Frontal cortex (tissue), 4 donors: Measurements from ENCODE around the gene FAM163B. TPM values are rescaled to one million over a fixed set of nuclear protein-coding genes. Genes with fewer than 3 reads are reported as not detected.

Experiments used
- DNase-seq, 2 donors: peaks; one replicate each; pipeline ENCODE4 v3.0.0; 2012; ENCODE audit warnings: low spot score in 2 of 2
- FAIRE-seq: peaks from 2 replicates; lab custom pipeline; 2012; peaks lifted over from hg19 to GRCh38; lab: Jason Lieb, UNC
- total RNA-seq: library from RNA; depleted of rRNA; stranded (reverse); fragments of >200 nt; gene quantifications from one replicate; pipeline ENCODE4 v1.2.3, GENCODE V29; 2014
- donor health status: control.
- donor health status: control.
- donor health status: control.

FAM163B gene
- total RNA-seq, 1 donor from 2014 or later, result 12.6 TPM

GRCh38 chr9:133536536-133536935 lies 72.7 kb downstream of the FAM163B start:
- FAIRE-seq (no peak), DNase-seq (peak in 1 of 2 donors; percentile 30)

- FAIRE-seq (no peak), DNase-seq (no peak)
Measured at GRCh38 chr9:133536080-133536479, 73.1 kb downstream of the FAM163B start.

GRCh38 chr9:133535306-133535877 lies 73.8 kb downstream of the FAM163B start:
- DNase-seq (no peak), FAIRE-seq (no peak)

GRCh38 chr9:133534346-133535291 lies 74.6 kb downstream of the FAM163B start, which contains the start of gene ADAMTSL2:
ADAMTSL2 (plus strand) TSS chr9:133534704; CDS start chr9:133536713, 2,009 bp downstream.
- no peak for FAIRE-seq

GRCh38 chr9:133533857-133534256 lies 75.3 kb downstream of the FAM163B start:
- DNase-seq (peak in 1 of 2 donors; percentile 26), FAIRE-seq (no peak)

More at GRCh38 chr9:133534346-133535291, 74.6 kb downstream of the FAM163B start, which contains the start of gene ADAMTSL2:
- DNase-seq, result peak; percentile 80 to 83

GRCh38 chr9:133532937-133533668 lies 76.1 kb downstream of the FAM163B start:
- FAIRE-seq, result no peak
- DNase-seq, result peak in 1 of 2 donors; percentile 63

- DNase-seq (no peak), FAIRE-seq (no peak)
Measured at GRCh38 chr9:133531293-133531692, 77.9 kb downstream of the FAM163B start.

- FAIRE-seq (no peak), DNase-seq (no peak)
Measured at GRCh38 chr9:133529874-133530273, 79.3 kb downstream of the FAM163B start.

- FAIRE-seq, result no peak
Measured at GRCh38 chr9:133529457-133529856, 79.7 kb downstream of the FAM163B start.

GRCh38 chr9:133528876-133529241 lies 80.3 kb downstream of the FAM163B start:
- DNase-seq (no peak), FAIRE-seq (no peak)

More at GRCh38 chr9:133529457-133529856, 79.7 kb downstream of the FAM163B start:
- DNase-seq, result no peak

GRCh38 chr9:133528001-133528875 lies 81.0 kb downstream of the FAM163B start:
- FAIRE-seq (no peak), DNase-seq (no peak)

GRCh38 chr9:133527444-133527920 lies 81.7 kb downstream of the FAM163B start:
- no peak for DNase-seq

More at GRCh38 chr9:133527444-133527920, 81.7 kb downstream of the FAM163B start:
- no peak for FAIRE-seq

Other genes starting within 250 kb of the FAM163B start
- gene SURF4, start 233.3 kb downstream of the FAM163B start, total RNA-seq, result 91.3 TPM
- gene STKLD1, start 233.0 kb downstream of the FAM163B start, total RNA-seq, result 1.2 TPM
- gene REXO4, start 191.4 kb downstream of the FAM163B start, total RNA-seq, result 13.5 TPM
- gene ADAMTS13, start 187.0 kb downstream of the FAM163B start, total RNA-seq, result 2.0 TPM
- 22.8 TPM for gene CACFD1, start 149.4 kb downstream of the FAM163B start, total RNA-seq
- 12.6 TPM for gene SLC2A6, start 130.3 kb downstream of the FAM163B start, total RNA-seq
- not detected for gene MYMK, start 84.4 kb downstream of the FAM163B start, total RNA-seq
- 2.4 TPM for gene ADAMTSL2, start 74.7 kb downstream of the FAM163B start, total RNA-seq
- gene DBH, start 27.0 kb upstream of the FAM163B start, total RNA-seq, result under 0.01 TPM
- gene SARDH, start 129.0 kb upstream of the FAM163B start, total RNA-seq, result 1.6 TPM